HEK293 (cell line): ENCODE measurements around the gene ELN.

Experiments
- CTCF ChIP-seq: fragments of 450-650 bp; formaldehyde crosslinking; IDR thresholded peaks from 2 replicates; pipeline ENCODE4 v1.5.1; 2016; ENCODE audit warnings: missing biosample characterization, missing genetic modification characterization
- PRDM2 ChIP-seq: fragments of 450-650 bp; formaldehyde crosslinking; IDR thresholded peaks from 2 replicates; pipeline ENCODE4 v1.5.1; 2016; ENCODE audit warnings: missing biosample characterization, missing genetic modification characterization, borderline replicate concordance
- ZNF148 ChIP-seq: fragments of 450-650 bp; formaldehyde crosslinking; IDR thresholded peaks from 2 replicates; pipeline ENCODE4 v1.5.0; 2017; ENCODE audit warnings: missing biosample characterization, missing genetic modification characterization, borderline replicate concordance
- ZNF341 ChIP-seq: fragments of 450-650 bp; formaldehyde crosslinking; IDR thresholded peaks from 2 replicates; pipeline ENCODE4; 2016; ENCODE audit warnings: low read depth, missing biosample characterization, missing genetic modification characterization
- ZNF394 ChIP-seq: fragments of 450-650 bp; formaldehyde crosslinking; IDR thresholded peaks from 2 replicates; pipeline ENCODE4 v1.5.1; 2016; ENCODE audit warnings: missing biosample characterization, missing genetic modification characterization, mild to moderate bottlenecking, moderate library complexity, borderline replicate concordance

GRCh38 chr7:73983437-73984164, 44.4 kb upstream of the ELN start:
- TF ChIP-seq CTCF (tag by site-specific recombination) (no peak), ZNF394 (no peak), PRDM2 (tag by site-specific recombination) (no peak), ZNF148 (tag by site-specific recombination) (no peak), ZNF341 (tag by site-specific recombination) (no peak)
